ENCODE measurements around the gene HSD3B1.
"Not testable (repeated sequence)": the region's sequence is repeated elsewhere in the genome, so short reads cannot be mapped to it uniquely, and the experiment has no call there.

Gene HSD3B1

GRCh38 chr1:119492763-119493162 lies 14.2 kb upstream of the HSD3B1 start:
- no peak for DNase-seq

GRCh38 chr1:119504831-119505230 lies 2.2 kb upstream of the HSD3B1 start:
- no peak for DNase-seq

- no peak for DNase-seq
These were observed 3.0 kb downstream of the HSD3B1 start for GRCh38 chr1:119510046-119510445.

GRCh38 chr1:119515221-119515620 lies 8.2 kb downstream of the HSD3B1 start:
- no peak for DNase-seq

GRCh38 chr1:119516247-119516646 lies 9.2 kb downstream of the HSD3B1 start:
- DNase-seq = no peak

GRCh38 chr1:119516680-119517079 lies 9.7 kb downstream of the HSD3B1 start:
- DNase-seq = no peak

- DNase-seq = not testable (repeated sequence)
These were observed 10.7 kb downstream of the HSD3B1 start for GRCh38 chr1:119517667-119518066.

GRCh38 chr1:119531606-119532323 lies 24.8 kb downstream of the HSD3B1 start:
- no peak for DNase-seq

GRCh38 chr1:119532324-119532910 lies 25.4 kb downstream of the HSD3B1 start:
- DNase-seq = no peak

- DNase-seq = no peak
These were observed 28.4 kb downstream of the HSD3B1 start for GRCh38 chr1:119535381-119535780.

GRCh38 chr1:119537966-119538365 lies 31.0 kb downstream of the HSD3B1 start:
- DNase-seq = no peak

GRCh38 chr1:119539636-119540035 lies 32.6 kb downstream of the HSD3B1 start:
- no peak for DNase-seq

- no peak for DNase-seq
These were observed 34.4 kb downstream of the HSD3B1 start for GRCh38 chr1:119541389-119541788.

GRCh38 chr1:119542492-119542946 lies 35.5 kb downstream of the HSD3B1 start:
- DNase-seq = no peak

- no peak for DNase-seq
These were observed 37.3 kb downstream of the HSD3B1 start for GRCh38 chr1:119544165-119544762.

GRCh38 chr1:119546641-119547040 lies 39.6 kb downstream of the HSD3B1 start:
- DNase-seq = no peak

GRCh38 chr1:119547306-119547705 lies 40.3 kb downstream of the HSD3B1 start:
- no peak for DNase-seq

GRCh38 chr1:119547805-119548204 lies 40.8 kb downstream of the HSD3B1 start:
- no peak for DNase-seq

GRCh38 chr1:119549719-119550132 lies 42.7 kb downstream of the HSD3B1 start:
- no peak for DNase-seq

GRCh38 chr1:119550381-119550780 lies 43.4 kb downstream of the HSD3B1 start:
- DNase-seq = no peak

- DNase-seq = no peak
These were observed 44.2 kb downstream of the HSD3B1 start for GRCh38 chr1:119551218-119551617.

- not testable (repeated sequence) for DNase-seq
These were observed 45.6 kb downstream of the HSD3B1 start for GRCh38 chr1:119552656-119553055.

- not testable (repeated sequence) for DNase-seq
These were observed 46.5 kb downstream of the HSD3B1 start for GRCh38 chr1:119553302-119554071.

Measured in activated gamma-delta T cell (primary cell).